Activated CD4-positive, alpha-beta T cell treated with anti-CD3 and anti-CD28 coated beads, Interleukin-2, amount 50 U/mL, for 4 hours (primary cell): Measurements from ENCODE around the gene RMND5A.

Source experiments
- DNase-seq, 2 experiments: peaks; one replicate each; pipeline ENCODE4 v3.0.0-alpha.2; 2020

RMND5A gene

DNA sequence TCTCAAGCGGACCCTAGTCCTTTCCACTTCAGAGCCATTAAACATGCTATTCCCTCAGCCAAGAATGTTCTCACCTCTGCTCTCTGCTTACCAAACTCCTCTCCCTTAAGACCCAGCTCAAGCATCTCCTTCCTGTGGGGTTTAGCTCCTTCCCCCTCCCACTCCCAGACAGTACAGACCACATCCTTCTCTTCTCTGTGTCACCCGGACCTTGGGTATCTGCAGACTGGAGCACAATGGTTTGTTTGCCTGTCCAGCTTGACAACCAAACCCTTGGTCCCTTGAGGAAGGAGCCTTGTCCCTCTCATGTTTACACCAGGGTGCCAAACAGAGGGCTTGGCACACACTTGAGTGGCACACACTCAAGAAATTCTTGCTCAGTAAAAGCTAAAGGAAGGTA is 74.8 kb downstream of the RMND5A start:
- DNase-seq, result no peak

DNA sequence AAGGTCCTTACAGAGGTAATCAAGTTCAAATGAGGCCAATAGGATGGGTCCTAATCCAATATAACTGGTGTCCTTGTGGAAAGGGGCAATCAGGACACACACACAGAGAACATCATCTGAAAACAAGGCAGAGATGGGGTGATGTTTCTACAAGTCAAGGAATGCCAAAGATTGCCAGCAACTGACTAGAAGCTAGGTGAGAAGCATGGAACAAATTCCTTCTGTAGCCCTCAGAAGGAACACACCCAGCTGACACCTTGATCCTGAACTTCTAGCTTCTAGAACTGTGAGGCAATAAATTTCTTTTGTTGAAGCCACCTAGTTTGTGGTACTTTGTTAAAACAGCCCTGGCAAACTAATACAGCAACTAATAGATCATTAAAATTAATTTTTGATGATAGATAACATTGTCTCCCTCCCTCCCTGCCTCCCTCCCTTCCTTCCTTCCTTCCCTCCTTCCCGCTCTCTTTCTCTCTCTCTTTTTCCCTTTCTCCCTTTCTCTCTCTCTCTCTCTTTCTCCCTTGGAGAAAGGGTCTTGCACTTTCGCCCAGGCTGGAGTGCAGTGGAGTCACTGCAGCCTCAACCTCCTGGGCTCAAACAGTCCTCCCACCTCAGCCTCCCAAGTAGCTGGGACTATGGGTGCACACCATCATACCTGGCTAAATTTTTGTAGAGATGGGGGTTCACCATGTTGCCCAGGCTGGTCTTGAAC is 80.9 kb downstream of the RMND5A start:
- no peak for DNase-seq

DNA sequence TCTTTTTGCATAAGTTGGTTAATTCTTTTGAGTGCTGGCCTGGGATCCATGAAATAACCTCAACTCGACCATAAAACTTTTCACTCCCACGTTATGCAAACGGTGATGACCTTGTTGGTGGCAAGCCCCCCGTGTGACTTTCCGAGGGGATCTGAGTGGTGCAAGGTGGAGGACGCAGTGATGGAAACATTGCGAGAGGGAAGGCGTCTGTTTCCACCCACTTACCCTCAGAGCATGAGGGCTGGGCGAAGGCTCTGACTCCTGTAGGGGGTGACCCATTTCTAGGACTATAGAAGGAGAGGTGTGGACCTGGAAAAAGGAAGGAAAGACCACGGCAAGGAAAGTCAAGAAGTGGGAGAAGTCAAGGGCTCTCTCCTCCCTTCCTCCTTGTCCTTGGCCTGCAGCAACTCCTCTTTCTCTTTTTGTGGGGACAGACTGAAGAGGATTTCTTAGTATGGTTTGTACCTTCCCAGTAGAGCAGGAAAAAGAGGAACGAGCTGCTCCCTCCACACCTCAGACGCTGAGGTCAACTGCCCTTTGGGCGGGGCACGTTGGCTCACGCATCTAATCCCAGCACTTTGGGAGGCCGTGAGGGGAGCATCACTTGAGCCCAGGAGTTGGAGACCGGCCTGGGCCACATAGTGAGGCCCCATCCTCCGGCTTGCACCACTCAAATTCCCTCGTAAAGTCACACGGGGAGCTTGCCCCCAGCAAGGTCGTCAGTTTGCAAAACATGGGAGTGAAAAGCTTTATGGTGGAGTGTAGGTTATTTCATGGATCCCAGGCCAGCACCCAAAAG is 86.2 kb downstream of the RMND5A start:
- DNase-seq, result no peak

DNA sequence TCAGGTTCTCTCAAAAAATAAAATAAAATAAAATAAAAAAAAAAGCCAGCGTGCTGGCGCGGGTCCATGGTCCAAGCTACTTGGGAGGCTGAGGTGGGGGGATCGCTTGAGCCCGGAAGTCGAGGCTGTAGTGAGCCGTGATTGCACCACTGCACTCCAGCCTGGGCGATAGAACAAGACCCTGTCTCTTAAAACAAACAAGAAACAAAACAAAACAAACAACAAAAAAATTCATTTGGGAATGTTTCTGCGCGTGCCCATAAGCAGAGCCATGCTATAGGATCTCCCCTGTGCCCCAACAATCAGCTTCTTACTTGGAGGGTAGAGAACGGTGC is 87.0 kb downstream of the RMND5A start:
- no peak for DNase-seq

DNA sequence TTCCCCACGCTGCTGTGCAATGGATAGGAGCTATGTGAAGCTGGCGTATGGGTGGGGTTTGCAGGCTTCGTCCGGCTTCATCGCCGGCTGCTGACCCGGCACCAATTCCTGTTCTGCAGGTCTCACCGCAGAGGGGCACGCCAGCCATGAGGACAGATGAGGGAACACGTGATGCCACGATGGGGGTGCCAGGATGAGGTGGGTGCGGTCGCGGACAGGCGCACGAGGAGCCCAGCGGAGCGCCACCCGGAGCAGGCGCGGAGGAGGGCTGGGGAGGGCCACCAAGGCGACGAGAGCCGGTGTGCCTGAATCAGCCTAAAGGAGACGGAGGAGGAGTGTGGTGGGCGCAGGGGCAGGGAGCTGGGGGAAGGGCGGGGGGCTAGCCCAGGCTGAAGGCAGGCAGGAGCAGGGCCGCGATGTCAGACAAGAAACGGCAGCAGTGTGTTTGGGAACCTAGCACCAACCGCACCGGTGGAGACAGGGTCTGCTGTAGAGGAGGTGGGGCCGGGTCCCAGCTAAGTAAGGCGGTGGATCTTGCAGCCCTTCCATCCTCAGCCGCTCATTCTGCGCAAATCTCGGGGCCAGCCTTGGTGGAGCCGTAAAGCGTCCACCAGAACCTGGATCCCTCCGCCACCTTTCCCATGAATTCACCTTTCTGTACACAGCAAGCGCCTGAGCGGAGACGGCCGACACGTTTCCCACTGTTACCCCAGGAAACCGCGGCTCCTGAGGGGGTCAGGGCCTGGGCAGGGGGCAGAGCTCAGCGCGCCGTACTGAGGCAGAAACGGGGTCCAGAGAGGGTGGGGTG is 87.6 kb downstream of the RMND5A start:
- no peak for DNase-seq

DNA sequence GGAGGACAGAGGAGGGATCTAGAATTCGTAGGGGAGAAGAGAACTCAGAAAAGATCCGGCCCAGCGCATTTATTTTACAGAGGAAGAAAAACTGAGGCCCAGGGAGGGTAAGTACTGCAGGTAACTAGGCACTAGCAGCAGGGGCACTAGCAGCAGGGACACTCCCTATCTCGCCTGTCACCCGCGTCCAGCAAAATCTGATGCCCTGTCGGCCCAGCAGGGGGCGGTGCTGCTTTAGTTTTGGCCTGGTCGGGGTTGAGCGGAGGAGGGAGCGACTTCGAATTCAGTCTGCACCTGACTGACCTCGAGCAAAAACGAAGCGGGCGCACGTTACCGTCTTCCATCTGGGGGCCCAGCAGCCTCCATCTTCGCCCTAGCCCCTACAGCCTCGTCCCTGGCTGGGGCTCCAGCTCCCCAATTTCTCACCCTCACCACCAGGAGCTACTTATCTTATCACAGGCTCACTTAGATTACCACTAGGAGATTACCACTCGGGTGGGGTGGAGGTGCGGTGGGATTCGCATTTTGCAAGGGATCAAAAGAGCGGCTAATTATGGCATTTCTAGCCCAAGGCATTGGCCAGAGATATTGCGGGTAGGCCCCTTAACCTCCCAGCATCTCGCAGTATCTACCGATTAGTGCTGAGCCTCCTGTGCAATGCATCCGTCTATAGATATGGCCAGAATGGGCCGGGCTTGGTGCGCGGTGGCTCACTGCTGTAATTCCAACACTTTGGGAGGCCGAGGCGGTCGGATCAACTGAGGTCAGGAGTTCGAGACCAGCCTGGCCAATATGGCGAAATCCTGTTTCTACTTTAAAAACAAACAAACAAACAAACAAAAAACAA is 88.4 kb downstream of the RMND5A start:
- peak; percentile 88 to 92 for DNase-seq

DNA sequence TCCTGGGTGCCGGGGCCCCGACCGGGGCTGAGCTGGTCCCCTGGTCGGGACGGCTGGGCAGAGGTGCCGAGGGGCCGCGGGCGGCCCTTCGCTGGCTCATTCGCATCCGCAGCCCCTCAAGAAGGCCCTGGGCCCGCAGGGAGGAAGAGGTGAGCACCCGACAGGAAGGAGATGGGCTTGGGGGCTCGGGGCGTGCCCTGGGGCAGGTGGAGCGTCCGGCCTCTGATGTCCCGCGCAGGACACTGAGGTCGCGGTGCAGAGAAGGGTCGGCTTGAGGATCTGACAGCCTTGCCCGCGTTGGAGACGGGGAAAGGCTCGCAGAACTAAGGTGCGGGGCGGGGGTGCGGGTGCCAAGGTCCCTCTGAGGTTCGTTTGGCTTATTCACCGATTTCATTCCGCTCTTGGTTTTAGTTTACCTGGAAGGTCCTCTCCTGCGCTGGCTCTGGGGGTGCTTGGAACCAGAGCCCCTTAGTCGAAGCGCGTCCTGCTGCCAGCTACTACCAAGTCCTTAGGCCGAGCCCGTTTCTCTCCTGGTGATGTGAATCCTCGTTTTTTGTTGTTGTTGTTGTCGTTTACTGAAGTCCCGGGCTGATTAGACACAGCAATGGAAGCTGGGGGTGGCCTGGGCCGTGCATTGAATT is 89.5 kb downstream of the RMND5A start:
- DNase-seq, result no peak

DNA sequence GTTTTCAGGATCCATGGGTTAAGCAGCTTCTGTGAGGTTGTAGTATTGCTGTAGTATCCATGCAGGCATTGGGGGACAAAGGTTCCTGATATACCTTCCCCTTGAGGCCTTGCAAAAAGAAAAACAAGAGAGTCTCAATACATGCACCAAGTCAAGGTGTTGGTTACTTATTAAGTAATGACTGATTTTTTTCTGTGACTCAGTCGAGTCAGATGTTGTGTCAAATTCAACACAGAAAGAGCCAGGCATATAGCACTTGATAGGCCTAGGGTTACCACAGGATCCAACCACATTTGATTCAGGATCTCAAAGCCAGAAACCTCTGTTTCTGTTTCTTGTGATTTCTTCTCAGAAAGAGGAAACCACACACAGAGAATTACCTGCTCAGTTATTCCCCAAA is 95.5 kb downstream of the RMND5A start:
- DNase-seq, result no peak

DNA sequence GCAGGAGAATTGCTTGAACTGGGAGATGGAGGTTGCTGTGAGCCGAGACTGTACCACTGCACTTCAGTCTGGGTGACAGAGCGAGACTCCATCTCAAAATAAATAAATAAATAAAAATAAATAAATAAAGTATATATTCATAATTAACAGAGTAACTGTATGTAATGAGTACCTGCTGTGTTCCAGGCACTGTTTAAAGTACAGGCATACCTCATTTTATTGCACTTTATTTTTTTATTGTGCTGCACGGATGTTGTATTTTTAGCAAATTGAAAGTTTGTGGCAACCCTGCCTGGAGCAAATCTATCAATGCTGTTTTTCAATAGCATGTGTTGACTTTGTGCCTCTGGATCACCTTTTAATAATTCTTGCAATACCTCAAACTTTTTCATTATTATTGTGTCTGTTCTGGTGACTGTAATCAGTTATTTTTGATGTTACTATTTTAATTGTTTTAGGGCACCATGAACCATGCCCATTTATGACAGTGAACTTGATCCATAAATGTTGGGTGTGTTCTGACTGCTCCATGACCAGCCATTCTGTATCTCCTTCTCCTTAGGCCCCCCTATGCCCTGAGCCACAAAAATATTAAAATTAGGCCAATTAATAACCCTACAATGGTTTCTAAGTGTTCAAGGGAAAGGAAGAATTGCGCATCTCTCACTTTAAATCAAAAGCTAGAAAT is 98.2 kb downstream of the RMND5A start:
- no peak for DNase-seq

DNA sequence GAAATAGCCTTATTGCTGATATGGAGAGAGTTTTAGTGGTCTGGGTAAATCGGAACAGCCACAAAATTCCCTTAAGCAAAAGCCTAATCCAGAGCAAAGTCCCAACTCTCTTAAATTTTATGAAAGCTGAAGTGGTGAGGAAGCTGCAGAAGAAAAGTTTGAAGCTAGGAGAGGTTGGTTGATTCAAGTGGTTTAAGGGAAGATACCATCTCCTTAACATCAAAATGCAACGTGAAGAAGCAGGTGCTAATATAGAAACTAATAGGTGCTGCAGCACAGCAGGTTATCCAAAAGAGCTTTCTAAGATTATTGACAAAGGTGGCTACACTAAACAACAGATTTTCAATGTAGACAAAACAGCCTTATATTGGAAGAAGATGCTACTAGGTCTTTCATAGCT is 98.9 kb downstream of the RMND5A start:
- no peak for DNase-seq

DNA sequence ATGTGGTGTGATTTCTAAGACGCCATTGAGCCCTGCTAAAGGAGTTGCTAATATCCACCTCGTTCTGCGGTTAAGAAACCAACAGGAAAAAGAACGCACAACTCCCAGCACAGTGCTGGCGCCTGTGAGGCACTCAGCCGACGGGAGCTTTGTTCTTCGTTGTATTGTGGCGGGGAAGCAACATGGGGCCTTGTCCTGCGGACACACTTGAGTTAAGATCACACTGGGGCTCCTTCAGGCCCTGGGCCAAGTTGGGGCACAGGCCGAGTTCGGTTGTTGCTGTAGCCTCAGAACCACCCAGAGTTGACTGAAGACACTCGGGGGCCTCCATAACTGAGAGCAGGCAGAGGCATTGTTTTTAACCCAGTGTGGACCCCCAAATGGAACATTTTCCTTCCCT is 101.2 kb downstream of the RMND5A start:
- DNase-seq, result no peak

DNA sequence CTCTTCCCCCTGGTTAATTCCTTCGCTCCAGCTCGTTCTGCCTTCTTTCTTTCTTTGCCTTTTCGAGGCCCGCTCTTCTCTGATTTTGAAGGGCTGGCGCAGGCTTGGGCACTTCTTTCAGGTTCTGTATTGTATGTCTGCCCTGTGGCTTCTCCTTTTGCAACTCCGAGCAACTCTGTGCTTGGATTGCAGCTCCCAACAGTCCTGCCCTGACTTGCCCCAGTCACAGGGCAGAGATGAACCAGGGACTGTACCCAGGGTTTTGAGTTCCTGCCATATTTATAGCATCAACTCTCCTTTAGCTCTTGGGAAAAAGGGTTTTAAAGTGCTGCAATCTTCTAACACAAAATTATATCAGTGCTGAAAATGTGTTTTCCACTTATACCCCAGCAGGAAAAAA is 101.8 kb downstream of the RMND5A start:
- no peak for DNase-seq

DNA sequence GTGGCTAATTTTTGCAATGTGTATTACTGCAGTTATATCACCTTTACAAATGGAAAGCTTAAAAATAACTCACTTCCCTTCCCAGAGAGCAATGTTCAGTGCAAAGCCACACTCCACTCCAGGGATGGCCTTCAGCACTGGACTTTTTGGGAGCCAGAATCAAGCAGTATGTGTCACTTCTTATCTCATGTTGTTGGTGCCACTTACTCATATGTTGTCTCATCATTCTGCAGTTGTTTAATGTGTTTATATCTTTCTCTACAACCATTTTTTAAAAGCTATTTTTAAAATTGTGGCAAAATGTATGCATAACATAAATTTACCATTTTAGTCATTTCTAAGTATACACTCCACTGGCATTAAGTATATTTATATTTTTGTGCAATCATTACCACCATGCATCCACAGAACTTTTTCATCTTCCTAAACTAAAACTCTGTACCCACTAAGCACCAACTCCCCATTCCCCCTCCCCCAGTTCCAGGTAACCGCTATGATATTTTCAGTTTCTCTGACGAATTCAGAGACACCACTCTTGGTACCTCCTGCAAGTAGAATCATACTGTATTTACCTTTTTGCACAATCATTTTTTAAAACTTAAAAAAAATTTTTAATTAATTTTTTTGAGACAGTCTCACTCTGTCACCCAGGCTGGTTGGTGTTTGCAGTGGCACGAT is 102.7 kb downstream of the RMND5A start:
- no peak for DNase-seq

DNA sequence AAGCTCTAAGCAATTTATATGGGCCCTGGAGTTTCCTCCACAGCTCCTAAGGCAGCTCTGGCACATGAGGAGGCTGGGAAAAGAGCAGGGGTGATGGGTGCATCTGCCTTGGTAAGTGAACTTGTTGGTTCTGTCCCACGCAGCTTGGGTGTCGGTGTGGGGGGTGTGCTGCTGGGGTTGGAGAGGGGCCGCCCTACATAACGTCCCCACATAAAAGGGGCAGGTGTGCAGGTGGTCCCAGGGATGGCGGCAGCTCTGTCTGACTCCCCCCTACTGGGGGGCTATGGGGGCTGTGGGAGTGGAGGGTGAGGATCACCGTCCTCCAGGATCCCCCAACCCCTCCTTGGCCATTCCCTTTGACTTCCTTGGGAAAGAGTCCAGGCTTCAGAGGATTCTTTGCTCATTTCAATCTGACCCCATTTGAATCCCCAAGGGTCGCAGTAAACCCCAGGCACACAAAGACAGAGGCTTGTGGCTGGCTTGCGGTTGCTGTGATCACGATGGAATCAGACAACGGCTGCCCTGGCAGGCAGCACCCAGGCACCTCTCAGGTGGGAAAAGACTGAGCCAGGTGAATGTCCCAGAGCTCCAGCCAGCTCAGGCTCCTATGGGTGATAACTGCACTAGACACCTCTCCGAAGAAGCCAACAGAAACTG is 105.1 kb downstream of the RMND5A start:
- DNase-seq, result no peak

DNA sequence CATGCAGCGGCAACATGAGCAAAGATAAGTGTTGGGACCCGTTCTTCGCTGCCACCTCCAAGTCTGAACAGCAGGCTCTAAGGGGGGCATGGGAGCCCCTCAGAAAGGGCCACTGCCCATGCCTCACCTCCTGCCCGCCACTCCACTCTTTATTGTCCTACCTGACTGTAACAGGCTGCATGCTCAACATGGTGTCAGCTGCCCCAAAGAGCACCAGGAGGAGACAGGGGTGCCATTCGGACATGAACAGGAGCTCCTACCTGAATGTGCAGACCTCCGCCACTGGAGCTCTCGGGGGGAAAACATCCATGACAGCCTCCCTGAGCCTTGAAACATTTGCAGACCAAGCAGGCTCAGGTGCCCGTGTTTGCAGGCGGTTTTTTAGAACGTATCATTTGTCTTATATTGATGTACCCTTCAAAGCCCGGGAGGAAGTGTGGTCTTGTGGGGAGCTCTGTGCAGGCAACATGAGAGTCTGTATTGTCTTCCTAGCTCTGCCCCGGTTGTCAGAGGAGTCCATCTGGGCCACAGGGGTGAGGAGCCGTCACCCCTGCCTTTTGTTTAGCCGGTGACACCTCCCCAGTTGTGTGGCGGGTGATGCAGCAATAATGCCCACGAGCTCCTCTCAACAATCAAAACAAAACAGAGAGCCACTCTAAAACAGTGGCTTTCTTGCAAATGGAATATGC is 105.7 kb downstream of the RMND5A start:
- DNase-seq, result no peak

DNA sequence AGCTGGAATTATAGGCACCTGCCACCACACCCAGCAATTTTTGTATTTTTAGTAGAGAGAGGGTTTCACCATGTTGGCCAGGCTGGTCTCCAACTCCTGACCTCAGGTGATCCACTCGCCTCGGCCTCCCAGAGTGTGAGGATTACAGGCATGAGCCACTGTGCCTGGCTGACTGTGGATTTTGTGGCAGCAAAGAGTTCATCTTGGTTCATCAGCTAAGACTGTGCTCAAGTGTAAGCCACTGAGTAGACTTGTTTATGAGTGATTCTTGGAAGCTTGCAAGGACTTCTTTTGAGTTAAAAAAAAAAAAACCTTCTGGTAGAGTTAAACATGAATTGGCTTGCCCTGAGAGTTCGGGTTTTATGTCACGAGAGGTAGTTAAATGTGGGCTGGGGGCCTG is 106.9 kb downstream of the RMND5A start:
- DNase-seq, result no peak
